ENCODE measurements around the gene PRELID1. TPM values are rescaled to one million over a fixed set of nuclear protein-coding genes. Genes with fewer than 3 reads are reported as not detected.

Gene PRELID1
- total RNA-seq, 1 experiment from 2014 or later: 194 TPM

DNA sequence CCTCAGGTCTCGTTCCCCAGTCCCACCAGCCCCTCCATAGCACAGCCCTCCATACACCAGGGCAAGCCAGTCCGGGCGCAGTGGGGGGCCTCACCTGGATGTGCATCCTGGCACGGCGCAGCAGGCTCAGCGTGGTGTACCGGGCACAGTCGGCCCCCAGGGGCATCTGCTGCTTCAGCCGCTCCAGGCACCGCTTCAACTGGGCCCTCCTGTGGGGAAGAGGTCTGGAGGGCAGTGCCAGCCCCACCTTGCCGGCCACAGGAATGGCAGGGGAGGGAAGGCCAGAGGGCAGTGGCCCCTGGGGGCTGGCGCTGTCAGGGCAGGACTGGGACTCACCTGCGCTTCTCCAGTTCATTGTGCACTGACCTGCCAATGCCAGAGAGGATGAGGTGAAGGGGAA, 6.7 kb downstream of the PRELID1 start:
- CTCF ChIA-PET: interaction anchor here (0.6 to 1.8 kb wide), 9 partner anchors 8 to 501 kb away, joined by 3 to 6 read pairs (median 4); partner anchors contain the start of gene GRK6
- no TSS peak for BruUV-seq (replicated peaks)
- Histone ChIP-seq H3K4me3 (ENCODE audit: low read depth, low read length, poor library complexity, severe bottlenecking) (peak overlapping the region; percentile 80), H3K27ac (ENCODE audit: low read depth, low read length, poor library complexity, severe bottlenecking) (no peak overlapping the region), H3K9me3 (ENCODE audit: low read depth, low read length, poor library complexity, severe bottlenecking) (no peaks in the 10 kb centered on the region), H3K27me3 (replicated peaks; ENCODE audit: insufficient read depth, low read depth, low read length, poor library complexity) (no peaks in the 10 kb centered on the region), H3K36me3 (ENCODE audit: insufficient read depth, low read length, poor library complexity, severe bottlenecking) (peaks cover 23% of the 10 kb centered on the region), H3K4me1 (ENCODE audit: insufficient read depth, low read length, poor library complexity, severe bottlenecking) (peaks cover 20% of the 10 kb centered on the region)
- TF ChIP-seq EZH2 (IDR thresholded peaks at IDR 0.05; ENCODE audit: borderline replicate concordance, low read depth, low read length, poor library complexity, severe bottlenecking): no peak
- TF ChIP-seq, protein P1, sequence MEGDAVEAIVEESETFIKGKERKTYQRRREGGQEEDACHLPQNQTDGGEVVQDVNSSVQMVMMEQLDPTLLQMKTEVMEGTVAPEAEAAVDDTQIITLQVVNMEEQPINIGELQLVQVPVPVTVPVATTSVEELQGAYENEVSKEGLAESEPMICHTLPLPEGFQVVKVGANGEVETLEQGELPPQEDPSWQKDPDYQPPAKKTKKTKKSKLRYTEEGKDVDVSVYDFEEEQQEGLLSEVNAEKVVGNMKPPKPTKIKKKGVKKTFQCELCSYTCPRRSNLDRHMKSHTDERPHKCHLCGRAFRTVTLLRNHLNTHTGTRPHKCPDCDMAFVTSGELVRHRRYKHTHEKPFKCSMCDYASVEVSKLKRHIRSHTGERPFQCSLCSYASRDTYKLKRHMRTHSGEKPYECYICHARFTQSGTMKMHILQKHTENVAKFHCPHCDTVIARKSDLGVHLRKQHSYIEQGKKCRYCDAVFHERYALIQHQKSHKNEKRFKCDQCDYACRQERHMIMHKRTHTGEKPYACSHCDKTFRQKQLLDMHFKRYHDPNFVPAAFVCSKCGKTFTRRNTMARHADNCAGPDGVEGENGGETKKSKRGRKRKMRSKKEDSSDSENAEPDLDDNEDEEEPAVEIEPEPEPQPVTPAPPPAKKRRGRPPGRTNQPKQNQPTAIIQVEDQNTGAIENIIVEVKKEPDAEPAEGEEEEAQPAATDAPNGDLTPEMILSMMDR (conservative IDR thresholded peaks at IDR 0.05; ENCODE audit: low read depth, low read length): no peak
- POLR2A ChIA-PET (ENCODE audit: low non-redundant PET): no interaction called here
- no peak for DNase-seq (ENCODE audit: low spot score)
- intact Hi-C loops (cut with micrococcal nuclease; ENCODE audit: unreplicated experiment): loop anchor here (2.0 kb wide), 1 partner anchor 186 kb away; the partner anchor contains the start of gene PDLIM7

DNA sequence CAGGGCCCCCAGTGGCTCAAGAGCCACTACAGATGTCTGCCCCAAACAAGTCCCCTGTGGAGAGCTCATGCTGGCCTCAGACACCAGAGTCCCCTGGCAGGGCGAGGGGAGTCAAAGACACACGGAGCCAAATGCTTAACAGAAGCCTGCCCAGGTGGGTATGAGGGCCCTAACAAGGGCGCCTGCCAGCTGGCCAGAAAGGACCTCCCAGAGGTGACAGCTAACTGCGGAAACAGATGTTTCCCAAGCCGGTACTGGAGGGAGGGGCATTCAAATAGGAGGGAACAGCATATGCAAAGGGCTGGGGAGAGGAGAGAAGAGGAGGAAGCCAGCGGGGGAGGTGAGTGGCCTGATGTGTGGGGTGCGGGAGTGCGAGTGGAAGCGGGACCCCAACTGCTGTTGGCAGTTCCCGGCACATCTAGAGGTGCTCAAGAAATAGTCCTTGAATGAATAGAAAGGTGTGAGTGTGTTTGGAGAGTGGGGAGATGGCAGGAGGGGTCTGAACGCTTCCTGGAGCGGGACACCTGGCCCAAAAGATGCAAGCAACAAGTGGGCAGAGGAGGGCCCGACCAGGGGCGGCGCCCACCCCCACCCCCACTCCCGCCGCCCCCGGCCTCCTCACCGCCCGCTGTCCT, 7.3 kb downstream of the PRELID1 start:
- CTCF ChIA-PET: interaction anchor here (1.6 kb wide), 1 partner anchor 41 kb away, joined by 3 read pairs; no protein-coding TSS in a partner anchor
- peak overlapping the region; percentile 97 for H3K27ac ChIP-seq (ENCODE audit: low read depth, low read length, poor library complexity, severe bottlenecking)
- H3K4me1 ChIP-seq (ENCODE audit: insufficient read depth, low read length, poor library complexity, severe bottlenecking): peaks cover 20% of the 10 kb centered on the region
- no TSS peak for BruUV-seq (replicated peaks)
- intact Hi-C loops (cut with micrococcal nuclease; ENCODE audit: unreplicated experiment): loop anchor here (2.0 kb wide), 1 partner anchor 186 kb away; the partner anchor contains the start of gene PDLIM7
- H3K9me3 ChIP-seq (ENCODE audit: low read depth, low read length, poor library complexity, severe bottlenecking): no peaks in the 10 kb centered on the region
- H3K36me3 ChIP-seq (ENCODE audit: insufficient read depth, low read length, poor library complexity, severe bottlenecking): peaks cover 17% of the 10 kb centered on the region
- no peak for TF ChIP-seq EZH2 (IDR thresholded peaks at IDR 0.05; ENCODE audit: borderline replicate concordance, low read depth, low read length, poor library complexity, severe bottlenecking)
- TF ChIP-seq, protein P1 (conservative IDR thresholded peaks at IDR 0.05; ENCODE audit: low read depth, low read length): no peak
- H3K4me3 ChIP-seq (ENCODE audit: low read depth, low read length, poor library complexity, severe bottlenecking): peak overlapping the region; percentile 80
- DNase-seq (ENCODE audit: low spot score): peak; percentile 45
- H3K27me3 ChIP-seq (replicated peaks; ENCODE audit: insufficient read depth, low read depth, low read length, poor library complexity): no peaks in the 10 kb centered on the region
- POLR2A ChIA-PET (ENCODE audit: low non-redundant PET): interaction anchor here (0.5 kb wide), 1 partner anchor 894 kb away, joined by 3 read pairs; the partner anchor contains the start of gene HNRNPAB

DNA sequence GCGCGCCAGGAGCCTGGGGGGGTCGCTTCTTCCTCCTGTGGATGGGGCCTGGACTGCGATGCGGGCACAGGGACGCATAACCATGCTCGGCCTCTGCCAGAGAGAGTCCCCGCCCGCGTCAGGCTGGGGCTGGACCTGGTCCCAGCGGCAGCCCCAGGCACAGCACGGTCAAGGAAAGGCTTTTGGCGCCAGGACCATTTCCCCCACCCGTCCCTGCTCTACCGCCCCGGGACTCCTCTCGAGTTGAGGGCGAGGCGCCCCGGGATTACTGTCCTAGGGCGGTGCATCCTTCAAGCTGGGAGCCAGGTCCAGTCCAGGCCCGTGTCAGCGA, 7.8 kb downstream of the PRELID1 start:
- Histone ChIP-seq H3K4me1 (ENCODE audit: insufficient read depth, low read length, poor library complexity, severe bottlenecking) (peaks cover 20% of the 10 kb centered on the region), H3K36me3 (ENCODE audit: insufficient read depth, low read length, poor library complexity, severe bottlenecking) (peaks cover 14% of the 10 kb centered on the region), H3K27me3 (replicated peaks; ENCODE audit: insufficient read depth, low read depth, low read length, poor library complexity) (no peaks in the 10 kb centered on the region), H3K9me3 (ENCODE audit: low read depth, low read length, poor library complexity, severe bottlenecking) (no peaks in the 10 kb centered on the region), H3K27ac (ENCODE audit: low read depth, low read length, poor library complexity, severe bottlenecking) (peak overlapping the region; percentile 97), H3K4me3 (ENCODE audit: low read depth, low read length, poor library complexity, severe bottlenecking) (peak overlapping the region; percentile 80)
- CTCF ChIA-PET: no interaction called here
- no TSS peak for BruUV-seq (replicated peaks)
- TF ChIP-seq, protein P1 (conservative IDR thresholded peaks at IDR 0.05; ENCODE audit: low read depth, low read length): no peak
- TF ChIP-seq EZH2 (IDR thresholded peaks at IDR 0.05; ENCODE audit: borderline replicate concordance, low read depth, low read length, poor library complexity, severe bottlenecking): no peak
- no peak for DNase-seq (ENCODE audit: low spot score)
- POLR2A ChIA-PET (ENCODE audit: low non-redundant PET): no interaction called here
- intact Hi-C loops (cut with micrococcal nuclease; ENCODE audit: unreplicated experiment): loop anchor here (2.0 kb wide), 1 partner anchor 185 kb away; the partner anchor contains the start of gene PDLIM7
